ENCODE results near the gene CAP1.

DNA sequence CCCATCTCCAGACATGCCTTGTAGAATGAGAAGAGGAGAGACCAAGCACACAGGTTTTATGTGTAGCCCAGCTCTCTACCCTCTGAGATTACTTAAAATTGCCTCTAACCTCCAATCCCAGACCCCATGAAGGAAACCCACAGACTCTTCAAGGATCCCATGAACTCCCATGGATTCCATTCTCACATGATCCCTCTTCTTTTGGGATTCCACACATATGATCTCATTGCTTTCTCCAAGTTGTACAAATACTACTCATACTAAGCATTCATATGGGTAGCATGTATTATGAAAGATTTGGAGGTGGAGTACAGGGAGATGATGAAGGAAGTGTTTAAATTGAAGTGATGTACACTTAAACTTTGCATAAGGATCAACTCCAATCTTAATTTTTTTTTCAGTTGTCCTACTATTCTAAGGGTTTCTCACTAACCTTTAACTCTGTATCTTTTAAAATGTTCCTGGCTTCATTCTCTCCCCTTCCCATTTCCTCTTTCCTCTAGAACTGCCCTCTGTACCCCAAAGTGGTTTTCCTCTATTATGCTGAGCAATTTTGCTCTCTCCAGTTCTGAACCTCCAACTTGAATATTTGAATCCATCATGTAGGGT lies 44.0 kb upstream of the CAP1 start:
- TF ChIP-seq, protein P1, sequence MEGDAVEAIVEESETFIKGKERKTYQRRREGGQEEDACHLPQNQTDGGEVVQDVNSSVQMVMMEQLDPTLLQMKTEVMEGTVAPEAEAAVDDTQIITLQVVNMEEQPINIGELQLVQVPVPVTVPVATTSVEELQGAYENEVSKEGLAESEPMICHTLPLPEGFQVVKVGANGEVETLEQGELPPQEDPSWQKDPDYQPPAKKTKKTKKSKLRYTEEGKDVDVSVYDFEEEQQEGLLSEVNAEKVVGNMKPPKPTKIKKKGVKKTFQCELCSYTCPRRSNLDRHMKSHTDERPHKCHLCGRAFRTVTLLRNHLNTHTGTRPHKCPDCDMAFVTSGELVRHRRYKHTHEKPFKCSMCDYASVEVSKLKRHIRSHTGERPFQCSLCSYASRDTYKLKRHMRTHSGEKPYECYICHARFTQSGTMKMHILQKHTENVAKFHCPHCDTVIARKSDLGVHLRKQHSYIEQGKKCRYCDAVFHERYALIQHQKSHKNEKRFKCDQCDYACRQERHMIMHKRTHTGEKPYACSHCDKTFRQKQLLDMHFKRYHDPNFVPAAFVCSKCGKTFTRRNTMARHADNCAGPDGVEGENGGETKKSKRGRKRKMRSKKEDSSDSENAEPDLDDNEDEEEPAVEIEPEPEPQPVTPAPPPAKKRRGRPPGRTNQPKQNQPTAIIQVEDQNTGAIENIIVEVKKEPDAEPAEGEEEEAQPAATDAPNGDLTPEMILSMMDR (conservative IDR thresholded peaks at IDR 0.05), result no peak
- TF ChIP-seq EZH2 (IDR thresholded peaks at IDR 0.05; ENCODE audit: low read depth), result no peak
